A549 (cell line): ENCODE results near the gene NSMCE4A. TPM values are rescaled to one million over a fixed set of nuclear protein-coding genes. Genes with fewer than 3 reads are reported as not detected.

Experiments
- ATAC-seq, 2 experiments: fragments of 200-7000 bp in 1 of 2; fragments of >200 bp in 1 of 2; cut with Nextera tagmentation in 1 of 2; cut with Tn5 transposase in 1 of 2; 3 replicates each; pipeline versions ENCODE4 v1.8.0 to v1.9.1; 2018 to 2020; ENCODE audit warnings: mild to moderate bottlenecking in 1 of 2, moderate library complexity in 1 of 2
- CTCF ChIA-PET: fragments of 300-600 bp; sonication (Branson Sonifier 250); formaldehyde crosslinking; extraction: SDS; loops from one replicate; lab custom pipeline; 2021; ENCODE audit warnings: antibody characterized with exemption, inconsistent platforms; lab: Yijun Ruan, JAX
- POLR2A ChIA-PET: fragments of 350-600 bp; formaldehyde crosslinking; extraction: SDS; loops from one replicate; lab custom pipeline; 2021; ENCODE audit warnings: antibody characterized with exemption, inconsistent platforms; lab: Yijun Ruan, JAX
- DNase-seq, 2 experiments: peaks; one replicate each; pipeline versions ENCODE4 v3.0.0 to v3.0.0-alpha.2; 2011 to 2016; ENCODE audit warnings: low read depth in 1 of 2, low spot score in 1 of 2
- FAIRE-seq: peaks from 2 replicates; lab custom pipeline; 2011; peaks lifted over from hg19 to GRCh38; lab: Jason Lieb, UNC
- H3K27ac ChIP-seq, 2 experiments: fragments of >200 bp; sonication (Bioruptor Twin); formaldehyde crosslinking; 3 replicates each; pipeline ENCODE4 v1.5.1; 2016 to 2017
- H3K4me1 ChIP-seq: fragments of >200 bp; sonication (Bioruptor Twin); formaldehyde crosslinking; 3 replicates; pipeline ENCODE4 v1.6.1; 2016
- H3K4me2 ChIP-seq: fragments of >200 bp; sonication (Bioruptor Twin); formaldehyde crosslinking; 3 replicates; pipeline ENCODE4 v1.6.1; 2016
- H3K4me3 ChIP-seq: fragments of >200 bp; sonication (Bioruptor Twin); formaldehyde crosslinking; 3 replicates; pipeline ENCODE4 v1.5.1; 2016
- H3K9me3 ChIP-seq: fragments of >200 bp; sonication (Bioruptor Twin); formaldehyde crosslinking; 3 replicates; pipeline ENCODE4 v1.6.1; 2016
- BCL3 ChIP-seq: fragments of >200 bp; sonication (Bioruptor Twin); formaldehyde crosslinking; IDR thresholded peaks from 3 replicates; pipeline ENCODE4 v1.6.1; 2016
- CBX2 ChIP-seq: fragments of 200-600 bp; sonication (generic); IDR thresholded peaks from 2 replicates; pipeline ENCODE4 v1.6.1; 2016; ENCODE audit warnings: low read depth, mild to moderate bottlenecking, borderline replicate concordance
- CHD4 ChIP-seq: fragments of 200-600 bp; sonication (generic); IDR thresholded peaks from 2 replicates; pipeline ENCODE4 v1.6.1; 2016; ENCODE audit warnings: antibody characterized with exemption, mild to moderate bottlenecking, borderline replicate concordance
- ELK1 ChIP-seq: fragments of 150-350 bp; IDR thresholded peaks from 2 replicates; pipeline ENCODE4 v1.6.1; 2014; ENCODE audit warnings: low read depth, mild to moderate bottlenecking, low read length
- EP300 ChIP-seq, 2 experiments: fragments of >200 bp; sonication (Bioruptor Twin); formaldehyde crosslinking; IDR thresholded peaks; 2 replicates in 1 of 2; 3 replicates in 1 of 2; pipeline ENCODE4 v1.6.1; 2016 to 2017
- FOSB ChIP-seq: fragments of 250-450 bp; sonication (Bioruptor Pico); IDR thresholded peaks from 2 replicates; pipeline ENCODE4 v1.5.0; 2020; ENCODE audit warnings: mild to moderate bottlenecking, moderate library complexity
- HEYL ChIP-seq: fragments of 250-450 bp; sonication (Bioruptor Pico); IDR thresholded peaks from 2 replicates; pipeline ENCODE4 v1.8.0; 2021; ENCODE audit warnings: mild to moderate bottlenecking, moderate library complexity
- HOXA7 ChIP-seq: fragments of 250-450 bp; sonication (Bioruptor Pico); IDR thresholded peaks from 2 replicates; pipeline ENCODE4 v1.5.0; 2020; ENCODE audit warnings: mild to moderate bottlenecking, moderate library complexity
- JUN ChIP-seq, 2 experiments: fragments of >200 bp; sonication (Bioruptor Twin); formaldehyde crosslinking; IDR thresholded peaks; 2 replicates in 1 of 2; 3 replicates in 1 of 2; pipeline ENCODE4 v1.6.1; 2016 to 2017
- MAZ ChIP-seq: fragments of 150-350 bp; IDR thresholded peaks from 2 replicates; pipeline ENCODE4 v1.6.1; 2014; ENCODE audit warnings: antibody characterized with exemption, low read depth, low read length, borderline replicate concordance
- POLR2AphosphoS2 ChIP-seq: conservative IDR thresholded peaks from 2 replicates; pipeline ENCODE4 v1.6.1; 2012; ENCODE audit warnings: low read length, improper control_type of control experiment, inconsistent platforms
- RCOR1 ChIP-seq: fragments of 150-350 bp; IDR thresholded peaks from 2 replicates; pipeline ENCODE4 v1.6.1; 2014; ENCODE audit warnings: antibody characterized with exemption, low read length, low read depth
- USF2 ChIP-seq: fragments of 450-650 bp; IDR thresholded peaks from 2 replicates; pipeline ENCODE4 v1.6.1; 2014; ENCODE audit warnings: antibody characterized with exemption
- ZSCAN20 ChIP-seq: fragments of 250-450 bp; sonication (Bioruptor Pico); IDR thresholded peaks from 2 replicates; pipeline ENCODE4 v1.8.0; 2022; ENCODE audit warnings: mild to moderate bottlenecking, moderate library complexity
- WGBS: methylation state at CpG from one replicate; pipeline ENCODE4 v1.1.6; 2017; ENCODE audit errors: missing lambda C conversion rate; 5-methylcytosine and 5-hydroxymethylcytosine counted together
- polyA plus RNA-seq, 4 experiments: library from polyadenylated mRNA; depleted of rRNA in 3 of 4; stranded (reverse); fragments of >200 nt; fragmentation: RNase III in 1 of 4; extraction: RNeasy Plus Mini Kit Qiagen cat#74134 plus additional on column Dnase treatment in 1 of 4; gene quantifications; 2 replicates in 3 of 4; 3 replicates in 1 of 4; pipeline ENCODE4 v1.2.3, GENCODE V29; 2011 to 2017
- TF ChIP-seq, protein P1 (sequence below): fragments of 250-450 bp; sonication (Bioruptor Pico); IDR thresholded peaks from 2 replicates; pipeline ENCODE4 v1.5.0; 2021; ENCODE audit warnings: mild to moderate bottlenecking, moderate library complexity, borderline replicate concordance
- TF ChIP-seq, protein P2 (sequence below): IDR thresholded peaks from 2 replicates; pipeline ENCODE4 v1.6.1; 2012

The NSMCE4A gene
- polyA plus RNA-seq, 2 of the 4 experiments (the other 2 are of a cell fraction) = 67.2 to 172 TPM

GRCh38 chr10:121961456-121961855 is 13.6 kb downstream of the NSMCE4A start (continued):
- TF ChIP-seq BCL3 (no peak), RCOR1 (no peak), ELK1 (no peak), USF2 (no peak), HEYL (CRISPR knock-in tag) (no peak)
- TF ChIP-seq, all 56 proteins: peak for 0

DNA sequence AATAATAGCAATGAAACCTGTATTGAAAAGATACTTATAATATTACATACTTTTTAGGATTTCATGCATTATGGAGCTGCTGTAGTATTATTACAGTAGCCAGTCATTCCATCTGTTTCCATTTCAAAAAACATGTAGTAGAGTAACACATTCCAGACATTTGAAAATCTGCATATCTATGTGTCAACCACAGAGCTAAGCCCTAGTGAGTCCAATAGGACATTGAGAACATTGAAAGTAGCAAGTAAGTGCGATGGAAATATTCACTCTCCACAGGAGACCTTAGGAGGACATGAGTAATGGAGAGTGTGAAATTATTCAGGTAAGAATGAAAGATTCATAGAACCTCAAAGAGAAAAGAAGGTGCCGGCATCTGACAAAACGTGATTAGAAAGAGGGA is 15.3 kb downstream of the NSMCE4A start:
- peak; percentile 7 for FAIRE-seq
- WGBS = 95% methylated on average over 3 of the region's 3 CpGs

GRCh38 chr10:121956111-121957061 is 18.6 kb downstream of the NSMCE4A start:
- ChIA-PET POLR2A (interaction anchor here (0.6 kb wide), 1 partner anchor 324 kb away, joined by 4 read pairs; no protein-coding TSS in a partner anchor), CTCF (interaction anchor here (0.6 to 1.5 kb wide), 2 partner anchors 156 to 231 kb away, joined by 3 to 4 read pairs; no protein-coding TSS in a partner anchor)
- Histone ChIP-seq H3K9me3 (no peaks in the 10 kb centered on the region), H3K4me3 (no peak overlapping the region), H3K4me2 (peak overlapping the region; percentile 15; the same call in 1 of the 3 replicates), H3K27ac (peak overlapping the region in 1 of 2 experiments; percentile 54; a peak in 3 of 6 replicates), H3K4me1 (peaks cover 14% of the 10 kb centered on the region; the same call in 2 of the 3 replicates)
- FAIRE-seq (no peak), DNase-seq (no peak), ATAC-seq (peak; percentile 60 to 66; a peak in 4 of 6 replicates)
- WGBS = 58% methylated on average over 7 of the region's 7 CpGs
- no peak for TF ChIP-seq CHD4
- TF ChIP-seq JUN (IDR thresholded peaks at IDR 0.05) = no peak
- TF ChIP-seq, protein P1, sequence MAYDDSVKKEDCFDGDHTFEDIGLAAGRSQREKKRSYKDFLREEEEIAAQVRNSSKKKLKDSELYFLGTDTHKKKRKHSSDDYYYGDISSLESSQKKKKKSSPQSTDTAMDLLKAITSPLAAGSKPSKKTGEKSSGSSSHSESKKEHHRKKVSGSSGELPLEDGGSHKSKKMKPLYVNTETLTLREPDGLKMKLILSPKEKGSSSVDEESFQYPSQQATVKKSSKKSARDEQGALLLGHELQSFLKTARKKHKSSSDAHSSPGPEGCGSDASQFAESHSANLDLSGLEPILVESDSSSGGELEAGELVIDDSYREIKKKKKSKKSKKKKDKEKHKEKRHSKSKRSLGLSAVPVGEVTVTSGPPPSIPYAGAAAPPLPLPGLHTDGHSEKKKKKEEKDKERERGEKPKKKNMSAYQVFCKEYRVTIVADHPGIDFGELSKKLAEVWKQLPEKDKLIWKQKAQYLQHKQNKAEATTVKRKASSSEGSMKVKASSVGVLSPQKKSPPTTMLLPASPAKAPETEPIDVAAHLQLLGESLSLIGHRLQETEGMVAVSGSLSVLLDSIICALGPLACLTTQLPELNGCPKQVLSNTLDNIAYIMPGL (CRISPR knock-in tag) = no peak
- no peak for TF ChIP-seq FOSB (CRISPR knock-in tag)
- TF ChIP-seq, protein P2, sequence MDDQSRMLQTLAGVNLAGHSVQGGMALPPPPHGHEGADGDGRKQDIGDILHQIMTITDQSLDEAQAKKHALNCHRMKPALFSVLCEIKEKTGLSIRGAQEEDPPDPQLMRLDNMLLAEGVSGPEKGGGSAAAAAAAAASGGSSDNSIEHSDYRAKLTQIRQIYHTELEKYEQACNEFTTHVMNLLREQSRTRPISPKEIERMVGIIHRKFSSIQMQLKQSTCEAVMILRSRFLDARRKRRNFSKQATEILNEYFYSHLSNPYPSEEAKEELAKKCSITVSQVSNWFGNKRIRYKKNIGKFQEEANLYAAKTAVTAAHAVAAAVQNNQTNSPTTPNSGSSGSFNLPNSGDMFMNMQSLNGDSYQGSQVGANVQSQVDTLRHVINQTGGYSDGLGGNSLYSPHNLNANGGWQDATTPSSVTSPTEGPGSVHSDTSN = no peak
- TF ChIP-seq CBX2 = no peak
- no peak for TF ChIP-seq EP300 (IDR thresholded peaks at IDR 0.05)
- no peak for TF ChIP-seq ZSCAN20 (CRISPR knock-in tag)
- no peak for TF ChIP-seq USF2
- TF ChIP-seq POLR2AphosphoS2 = no peak
- no peak for TF ChIP-seq MAZ

More for the DNA sequence above, 15.3 kb downstream of the NSMCE4A start:
- TF ChIP-seq HOXA7 (CRISPR knock-in tag) = no peak
- TF ChIP-seq, all 56 proteins: peak for 0
- no peak overlapping the region for H3K4me3 ChIP-seq
- no peaks in the 10 kb centered on the region for H3K9me3 ChIP-seq
- H3K4me2 ChIP-seq = no peak overlapping the region
- H3K4me1 ChIP-seq = peaks cover 14% of the 10 kb centered on the region; the same call in 2 of the 3 replicates
- no peak for DNase-seq
- CTCF ChIA-PET = interaction anchor here (1.8 kb wide), 1 partner anchor 16 kb away, joined by 7 read pairs; the partner anchor contains the start of gene NSMCE4A
- POLR2A ChIA-PET = no interaction called here
- H3K27ac ChIP-seq = no peak overlapping the region
- no peak for ATAC-seq
